Stimulated activated naive CD4-positive, alpha-beta T cell (primary cell): ENCODE measurements around the gene LSM10.

Experiments used
- DNase-seq, 6 experiments: peaks; one replicate each; lab custom pipeline; 2025; lab: John Stamatoyannopoulos, UW

LSM10 gene

DNA sequence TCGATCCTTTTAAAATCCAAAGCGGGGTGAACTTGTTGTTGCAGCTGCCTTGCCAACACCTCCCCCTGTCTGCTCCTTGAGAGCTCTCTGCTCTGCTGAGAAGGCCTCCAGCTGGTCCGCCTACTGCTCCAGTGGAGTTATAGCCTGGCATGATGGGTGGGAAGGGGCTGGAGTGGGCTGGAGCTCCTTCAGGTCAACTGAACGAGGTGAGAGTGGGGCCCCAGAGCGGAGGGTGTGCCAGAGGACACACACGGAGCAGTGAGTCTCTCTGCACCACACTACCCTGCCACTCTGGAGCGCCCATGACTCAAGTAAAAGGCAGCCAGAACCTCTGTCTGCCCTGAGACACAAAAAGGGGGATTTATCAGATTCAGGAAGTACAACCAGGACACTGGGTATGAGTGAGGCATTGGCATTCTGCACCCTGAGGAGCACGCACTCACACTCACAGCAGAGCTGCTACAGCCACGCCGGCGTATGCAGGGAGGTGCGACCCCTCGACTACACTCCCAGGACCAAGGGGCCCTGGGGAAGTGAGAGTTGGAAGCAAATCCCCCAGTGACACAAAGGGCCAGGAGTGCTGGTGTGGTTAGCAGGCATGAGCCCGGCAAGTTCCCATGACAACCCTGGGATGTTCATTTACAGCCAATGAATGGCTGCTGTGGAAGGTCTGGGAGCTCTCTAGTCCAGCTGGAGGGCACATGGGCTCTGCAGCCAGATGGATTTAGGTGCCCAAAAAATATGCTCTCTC is 46.3 kb downstream of the LSM10 start:
- DNase-seq, result peak in 1 of 6 experiments; percentile 18

DNA sequence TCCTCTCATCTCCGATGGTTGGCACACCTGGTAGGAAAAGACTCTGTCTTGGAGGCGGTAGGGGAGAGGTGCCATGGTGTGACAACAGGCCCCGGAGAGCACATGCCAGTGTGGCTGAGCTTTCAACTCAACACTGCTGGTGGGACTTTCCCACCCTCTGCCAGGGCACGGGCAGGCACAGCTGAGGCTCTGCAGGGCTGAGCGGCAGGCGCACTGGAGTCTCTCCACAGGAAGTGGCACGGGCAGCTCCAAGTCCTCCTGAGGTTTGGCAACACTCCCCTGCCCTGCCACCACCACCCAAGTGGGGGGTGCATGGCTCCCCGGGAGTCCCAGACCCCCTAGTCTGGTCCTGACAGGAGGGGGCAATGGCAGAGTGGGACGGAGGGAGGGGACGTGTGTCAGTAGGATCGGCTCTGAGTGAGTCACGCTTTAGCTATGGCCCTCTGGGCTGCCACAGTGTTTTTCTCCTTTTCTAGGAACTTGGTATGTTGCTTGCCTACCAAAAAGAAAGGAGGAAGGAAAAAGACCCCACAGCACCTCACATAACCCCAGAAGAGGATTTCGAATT is 47.0 kb downstream of the LSM10 start:
- peak; percentile 31 to 50 (median 44) for DNase-seq

DNA sequence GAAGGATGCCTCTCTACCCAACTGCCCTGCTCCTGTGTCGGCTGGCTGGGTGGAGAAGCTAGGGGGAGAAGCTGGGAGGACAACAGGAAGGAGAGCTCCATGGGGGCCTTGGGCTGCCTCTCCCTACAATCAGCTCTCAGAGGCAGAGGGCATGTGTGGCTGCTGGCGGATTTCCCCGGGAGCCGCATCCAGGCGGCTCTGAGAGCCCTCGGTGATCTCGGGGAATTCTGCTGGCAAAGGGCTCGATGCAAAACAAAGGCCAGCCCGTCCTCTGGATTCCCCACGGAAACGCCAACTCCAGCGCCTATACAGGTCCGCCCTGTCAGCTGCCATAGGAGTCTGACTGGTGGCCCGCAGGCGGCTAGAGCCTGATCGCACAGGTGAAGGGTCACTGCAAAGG is 47.9 kb downstream of the LSM10 start:
- DNase-seq, result no peak

DNA sequence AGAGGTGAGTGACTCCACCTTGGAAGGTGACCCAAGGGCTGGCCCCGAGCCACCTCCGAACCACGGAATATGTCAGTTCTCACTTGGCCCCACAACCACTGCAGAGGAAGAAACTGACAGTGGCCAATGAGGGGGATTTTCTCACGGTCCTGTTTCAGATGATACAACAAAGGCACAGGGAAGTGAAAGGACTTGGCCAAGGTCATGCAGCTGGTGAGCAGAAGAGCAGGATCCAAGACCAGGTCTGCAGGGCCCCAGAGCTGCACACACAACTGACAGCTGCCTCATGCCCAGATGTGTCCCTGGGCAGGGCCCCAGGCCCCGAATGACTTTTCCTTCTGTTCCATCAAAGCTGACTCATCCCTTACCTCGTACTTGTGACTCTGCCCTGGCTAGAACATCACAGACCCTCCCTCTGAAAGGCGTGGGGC is 48.5 kb downstream of the LSM10 start:
- no peak for DNase-seq

DNA sequence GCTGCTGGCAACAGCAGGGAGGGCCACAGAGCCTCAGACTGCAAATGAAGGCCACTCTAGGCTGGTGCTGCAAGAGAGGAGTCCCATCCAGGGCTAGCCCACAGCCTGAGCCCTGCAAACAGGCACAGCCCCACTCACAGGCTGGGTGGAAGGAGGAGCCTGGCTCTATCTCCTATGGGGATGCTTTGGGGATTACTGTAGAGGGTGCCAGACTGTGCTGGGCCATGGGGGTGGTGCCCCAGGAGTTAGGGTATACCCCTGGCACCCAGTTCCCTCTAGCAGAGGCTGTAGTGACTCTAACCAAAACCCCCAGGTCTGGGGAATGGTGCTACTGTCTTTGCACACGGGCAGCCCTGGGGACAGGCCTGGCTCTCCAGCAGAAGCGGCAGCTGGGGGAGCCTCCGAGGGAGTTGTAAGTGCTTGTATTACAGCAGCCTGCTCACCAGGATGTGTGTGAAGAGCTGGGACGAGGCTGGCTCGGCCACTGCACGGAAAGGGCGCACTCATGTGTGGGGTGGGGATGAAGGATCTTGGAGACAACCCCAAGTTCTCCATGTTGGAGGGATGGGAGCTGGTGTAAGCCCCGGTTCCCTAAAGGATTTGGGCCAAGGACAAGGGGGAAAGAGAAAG is 50.9 kb downstream of the LSM10 start:
- DNase-seq, result no peak

DNA sequence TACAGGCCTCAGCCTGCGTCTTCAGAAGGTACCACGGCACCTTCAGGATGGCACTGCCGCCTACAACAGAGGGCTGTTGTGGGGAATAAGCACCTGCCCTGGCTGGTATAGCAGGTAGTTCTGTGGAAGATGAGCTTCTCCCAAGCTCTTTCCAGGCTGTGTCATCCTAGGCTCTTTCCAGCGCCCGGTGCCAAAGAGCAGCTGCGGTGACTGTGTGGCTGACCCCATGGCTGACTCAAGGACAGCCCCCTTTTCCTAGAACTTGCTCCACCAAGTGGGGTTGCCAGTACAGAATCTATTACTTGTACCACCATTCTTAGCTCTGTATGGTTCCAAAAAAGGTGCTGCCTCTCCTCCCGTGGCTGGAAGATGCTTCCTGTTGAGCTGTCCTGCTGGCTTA is 52.4 kb downstream of the LSM10 start:
- DNase-seq, result no peak

DNA sequence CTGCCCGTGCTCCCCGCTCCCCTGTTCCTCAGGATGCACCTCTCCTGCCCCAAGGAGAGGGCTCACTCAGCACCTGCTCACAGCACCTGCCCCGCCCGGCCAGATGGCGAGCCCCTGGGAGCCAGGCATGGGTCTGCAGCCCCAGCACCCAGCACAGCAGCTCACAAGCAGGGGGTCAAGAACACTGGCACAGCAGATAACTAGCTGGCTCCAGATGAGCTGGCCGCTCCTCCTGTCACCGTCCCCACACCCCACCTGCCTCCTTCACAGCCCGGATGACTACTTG is 53.4 kb downstream of the LSM10 start:
- DNase-seq, result no peak

DNA sequence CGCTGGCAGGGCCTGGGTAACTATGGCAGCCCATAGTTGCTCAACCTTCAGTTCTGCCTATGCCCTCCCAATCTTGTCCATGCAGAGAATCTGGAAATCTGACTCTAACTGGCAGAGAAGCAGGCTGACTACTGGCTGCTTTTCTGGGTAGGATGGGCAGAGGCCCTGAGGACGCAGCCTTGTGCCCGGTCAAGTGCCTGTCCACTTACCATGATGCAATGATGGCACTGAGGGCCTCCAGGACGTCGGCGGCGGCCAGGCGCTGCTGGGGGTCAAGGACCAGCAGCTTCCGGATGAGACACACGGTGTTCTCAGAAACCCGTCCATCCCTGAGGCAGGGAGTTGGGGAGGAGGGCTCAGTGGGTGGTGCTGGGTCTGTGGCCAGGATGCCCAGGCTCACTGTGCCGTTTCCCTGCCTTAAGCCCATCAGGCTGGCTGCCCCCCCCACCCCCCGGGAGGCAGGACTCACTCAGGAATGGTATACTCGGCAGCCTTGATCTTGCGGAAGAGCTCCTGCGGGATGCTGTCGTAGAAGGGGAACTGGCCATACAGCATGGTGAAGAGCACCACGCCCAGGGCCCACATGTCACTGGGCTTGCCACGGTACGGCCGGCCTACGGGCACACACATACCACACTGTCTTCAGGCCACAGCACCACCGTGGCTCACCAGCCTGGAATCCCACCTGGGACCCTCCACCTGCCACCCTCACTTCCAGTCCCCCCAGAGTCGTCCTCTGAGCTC is 53.9 kb downstream of the LSM10 start:
- DNase-seq, result no peak
